HG02884 (cell line): ENCODE measurements around the gene TBCD.

Experiments used
- ATAC-seq: cut with Tn5 transposase; IDR thresholded peaks from one replicate; pipeline ENCODE4 v1.9.1; 2021; ENCODE audit warnings: mild to moderate bottlenecking, moderate library complexity; ENCODE audit not compliant: unreplicated experiment

TBCD gene

DNA sequence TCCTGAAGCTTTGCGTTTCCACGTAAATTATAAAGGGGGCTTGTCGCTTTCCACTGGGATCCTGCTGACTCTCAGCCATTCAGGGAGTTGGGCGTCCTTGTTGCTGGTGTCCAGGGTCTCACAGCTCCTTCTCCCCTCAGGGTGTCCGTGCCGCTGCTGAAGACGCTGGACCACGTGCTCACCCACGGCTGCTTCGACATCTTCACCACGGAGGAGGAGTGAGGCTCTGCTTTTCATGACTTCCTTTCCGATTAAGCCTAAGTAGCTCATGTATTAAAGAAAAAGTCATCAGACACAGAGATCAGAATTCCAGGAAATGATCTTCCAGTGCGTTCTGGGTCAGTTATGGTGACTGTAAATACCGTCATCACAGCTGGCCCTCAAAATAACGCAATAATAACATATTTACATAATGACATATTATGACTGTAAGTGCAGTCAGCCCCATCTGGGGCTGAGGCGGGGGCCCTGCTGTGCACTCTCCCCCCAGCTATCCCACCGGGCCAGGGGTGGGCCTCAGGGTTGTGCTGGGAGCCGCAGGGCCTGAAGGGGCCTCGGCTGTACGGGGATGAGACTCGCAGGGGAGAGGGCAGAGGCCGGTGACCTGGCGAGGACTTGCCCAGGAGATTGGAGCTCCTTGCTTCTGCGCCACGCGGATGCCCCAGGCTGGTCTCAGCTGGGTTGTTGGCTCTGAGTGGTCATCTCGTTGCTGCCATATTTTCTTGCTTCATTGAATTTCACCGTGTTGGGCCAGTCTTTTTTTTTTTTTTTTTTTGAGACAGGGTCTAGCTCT, 180.8 kb downstream of the TBCD start:
- ATAC-seq: no peak

DNA sequence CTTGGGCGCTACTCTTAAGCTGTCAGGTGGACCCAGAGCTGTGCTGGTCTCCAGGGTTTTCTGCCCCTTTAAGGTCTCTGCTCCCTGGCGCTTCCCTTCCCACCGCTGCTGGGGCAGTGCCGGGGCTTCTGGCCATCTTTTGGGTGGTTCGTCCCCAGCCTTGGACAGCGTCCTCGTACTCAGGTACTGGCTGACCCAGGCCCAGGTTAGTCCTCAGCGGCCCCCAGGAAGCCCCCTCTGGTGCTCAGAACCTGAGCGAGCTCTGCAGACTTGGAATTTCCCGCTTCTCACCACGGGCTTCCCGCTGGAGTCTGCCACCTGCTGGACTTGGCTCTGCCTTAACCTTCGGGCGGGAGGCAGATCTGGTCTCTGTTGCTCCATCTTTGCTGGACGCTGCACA, 182.0 kb downstream of the TBCD start:
- no peak for ATAC-seq

DNA sequence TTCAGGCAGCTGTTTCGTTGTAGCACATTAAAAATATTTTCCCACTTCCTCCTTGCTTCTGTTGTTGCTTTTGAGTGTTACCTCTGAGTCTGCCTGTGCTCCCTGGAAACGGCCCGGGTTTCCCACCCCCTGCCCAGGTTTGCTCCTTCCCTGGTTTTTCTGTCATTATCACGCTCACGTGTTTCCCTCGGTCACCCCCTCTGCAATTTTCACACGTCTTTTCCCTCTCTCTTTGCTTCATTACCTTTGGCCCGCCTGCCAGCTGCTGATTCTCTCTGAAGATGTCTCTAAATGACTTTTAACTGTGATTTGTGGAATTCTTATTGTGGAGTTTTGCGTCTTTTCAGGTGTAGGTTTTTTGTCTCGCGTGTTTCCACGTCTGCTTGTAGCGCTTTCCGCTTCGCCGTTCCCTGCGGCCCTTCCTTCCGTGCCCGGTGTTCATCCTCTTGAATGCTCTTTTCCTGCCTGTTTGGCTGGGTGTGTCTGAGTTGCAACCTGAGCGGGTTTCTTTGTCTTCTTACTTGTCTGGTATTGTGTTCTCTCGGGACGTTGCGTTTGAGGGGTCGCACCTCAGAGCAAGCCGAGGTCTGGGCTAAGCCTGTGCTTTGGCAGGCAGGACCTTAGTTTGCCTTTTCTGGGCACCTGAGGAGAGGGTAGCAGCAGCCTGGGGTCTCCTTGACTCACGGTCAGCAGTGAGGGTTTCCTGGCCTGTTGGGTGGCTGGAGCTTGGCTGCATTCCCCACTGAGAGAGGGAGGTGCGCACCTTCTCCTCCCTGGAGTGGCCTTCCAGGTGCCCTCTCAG, 184.3 kb downstream of the TBCD start:
- ATAC-seq: no peak

DNA sequence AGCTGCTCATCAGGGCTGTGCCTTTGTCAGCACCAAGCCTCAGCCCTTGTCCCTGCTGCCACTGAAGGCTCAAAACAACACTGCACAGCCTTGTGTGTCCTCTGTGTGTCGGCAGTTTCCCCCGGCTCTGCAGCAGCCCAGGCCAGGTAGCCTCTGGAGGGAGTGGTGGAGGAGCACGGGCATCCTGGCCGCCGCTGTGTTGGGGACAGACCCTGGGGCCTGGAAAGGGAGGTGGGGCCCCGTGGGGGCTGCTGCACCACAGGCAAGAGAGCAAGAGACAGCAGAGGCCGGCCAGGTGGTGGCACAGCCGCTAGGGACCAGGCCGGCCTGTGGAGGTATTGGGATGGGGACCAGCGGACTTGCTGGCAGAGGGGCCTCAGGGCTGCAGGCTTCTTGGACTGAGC, 184.9 kb downstream of the TBCD start:
- ATAC-seq: no peak

DNA sequence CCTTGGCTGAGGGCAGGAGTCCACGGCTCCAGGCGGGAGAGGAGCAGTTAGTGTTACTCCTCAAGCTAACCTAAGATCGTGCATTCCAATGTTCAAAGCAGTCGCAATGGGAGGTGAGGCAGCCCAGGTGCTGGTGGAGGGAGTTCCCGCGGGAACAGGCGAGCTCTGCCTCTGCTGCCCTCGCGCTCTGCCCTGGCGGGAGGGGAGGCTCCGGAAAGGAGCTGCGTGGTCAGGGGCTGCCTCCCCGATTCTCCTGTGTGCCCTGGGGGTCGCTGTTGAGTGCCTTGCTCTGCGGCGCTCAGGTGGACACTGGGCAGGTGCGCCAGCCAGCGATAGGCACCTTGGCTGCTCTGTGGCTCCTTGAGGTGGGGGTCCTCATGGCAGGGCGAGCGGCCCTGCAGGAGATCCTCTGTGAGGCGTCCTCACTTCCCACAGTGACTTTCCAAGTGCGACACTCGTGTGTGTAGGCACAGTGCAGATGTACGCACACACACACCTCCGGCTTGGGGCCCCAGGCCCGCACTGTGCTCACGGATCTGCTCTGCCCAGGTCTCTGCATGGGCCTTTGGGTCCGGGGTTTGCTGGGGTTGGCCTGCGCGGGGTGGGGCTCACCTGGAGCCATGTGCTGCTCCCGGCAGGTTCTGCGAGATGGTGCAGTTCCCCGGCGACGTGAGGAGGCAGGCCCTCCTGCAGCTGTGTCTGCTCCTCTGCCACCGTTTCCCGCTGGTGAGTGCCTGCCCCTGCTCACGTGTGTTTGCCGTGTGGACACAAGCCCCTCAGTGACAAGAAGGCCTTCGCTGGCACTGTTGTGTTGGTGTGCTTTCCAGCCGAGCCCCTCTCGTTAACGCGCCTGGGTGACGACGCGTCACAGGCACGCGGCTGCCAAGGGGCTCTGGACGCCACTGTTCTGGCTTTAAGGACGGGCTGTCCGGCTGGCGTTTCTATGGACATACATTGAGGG, 185.8 kb downstream of the TBCD start:
- no peak for ATAC-seq

DNA sequence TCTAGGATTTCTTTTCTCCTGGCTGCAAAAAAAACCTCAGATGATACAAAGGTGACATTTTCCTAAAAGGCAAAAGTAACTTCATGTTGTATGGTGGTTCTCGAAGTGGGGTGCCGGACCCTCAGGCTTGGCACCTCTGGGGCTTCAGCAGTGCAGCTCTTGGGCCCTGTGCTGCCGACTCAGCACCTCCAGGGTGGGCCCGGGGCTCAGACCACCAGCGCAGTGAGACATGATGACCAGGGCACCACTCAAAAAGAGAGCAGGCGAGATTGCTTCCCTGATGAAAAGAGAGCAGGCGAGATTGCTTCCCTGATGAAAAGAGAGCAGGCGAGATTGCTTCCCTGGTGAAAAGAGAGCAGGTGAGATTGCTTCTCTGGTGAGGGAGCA, 186.6 kb downstream of the TBCD start:
- no peak for ATAC-seq

DNA sequence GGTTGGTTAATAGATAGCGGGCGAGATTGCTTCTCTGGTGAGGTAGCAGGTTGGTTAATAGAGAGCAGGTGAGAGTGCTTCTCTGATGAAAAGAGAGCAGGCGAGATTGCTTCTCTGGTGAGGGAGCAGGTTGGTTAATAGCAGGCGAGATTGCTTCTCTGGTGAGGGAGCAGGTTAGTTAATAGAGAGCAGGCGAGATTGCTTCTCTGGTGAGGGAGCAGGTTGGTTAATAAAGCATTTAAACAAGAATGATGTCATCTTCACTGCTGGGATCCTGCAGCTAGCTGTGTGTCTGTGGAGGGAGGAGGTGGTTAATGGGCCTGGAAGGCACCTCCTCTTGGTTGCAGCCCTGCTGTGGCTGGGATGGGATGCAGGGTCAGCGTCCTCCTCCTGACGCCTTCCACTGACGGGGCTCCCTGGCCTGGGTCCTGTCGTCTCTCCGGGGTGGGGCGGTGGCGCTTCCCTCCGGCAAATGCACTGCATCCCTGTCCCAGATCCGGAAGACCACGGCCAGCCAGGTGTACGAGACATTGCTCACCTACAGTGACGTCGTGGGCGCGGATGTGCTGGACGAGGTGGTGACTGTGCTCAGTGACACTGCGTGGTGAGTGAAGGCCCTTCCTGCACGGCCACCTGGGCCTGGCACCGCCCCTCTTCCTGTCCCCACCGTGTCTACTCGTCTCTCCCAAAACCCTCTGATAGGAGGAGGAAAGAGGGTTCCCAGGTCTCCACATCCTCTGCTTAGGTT, 187.2 kb downstream of the TBCD start:
- ATAC-seq: no peak

DNA sequence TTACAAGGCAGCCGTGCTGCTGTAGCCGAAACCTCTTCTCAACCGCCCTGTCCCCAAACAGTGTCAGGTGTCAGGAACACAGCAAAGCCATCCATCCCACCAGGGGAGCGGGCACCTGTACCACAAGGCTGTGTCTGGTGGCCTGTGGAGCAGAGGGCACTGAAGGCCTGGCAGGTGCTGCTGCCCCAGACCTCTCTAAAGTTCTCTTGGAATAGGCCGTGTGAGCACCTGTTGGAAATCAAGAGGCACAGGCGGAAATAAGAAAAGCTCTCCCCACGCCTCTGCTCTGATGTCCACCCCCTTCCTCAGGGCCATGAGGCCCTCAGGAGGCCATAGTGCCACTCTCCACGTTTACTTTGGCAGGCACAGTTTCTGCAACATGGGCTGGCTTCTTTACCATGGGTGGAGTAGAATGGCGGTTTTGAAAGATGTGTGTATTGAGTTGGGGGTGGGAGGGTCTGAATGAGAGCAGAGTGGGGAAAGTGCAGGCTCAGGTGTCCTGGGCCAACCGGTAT, 187.8 kb downstream of the TBCD start:
- ATAC-seq: no peak

DNA sequence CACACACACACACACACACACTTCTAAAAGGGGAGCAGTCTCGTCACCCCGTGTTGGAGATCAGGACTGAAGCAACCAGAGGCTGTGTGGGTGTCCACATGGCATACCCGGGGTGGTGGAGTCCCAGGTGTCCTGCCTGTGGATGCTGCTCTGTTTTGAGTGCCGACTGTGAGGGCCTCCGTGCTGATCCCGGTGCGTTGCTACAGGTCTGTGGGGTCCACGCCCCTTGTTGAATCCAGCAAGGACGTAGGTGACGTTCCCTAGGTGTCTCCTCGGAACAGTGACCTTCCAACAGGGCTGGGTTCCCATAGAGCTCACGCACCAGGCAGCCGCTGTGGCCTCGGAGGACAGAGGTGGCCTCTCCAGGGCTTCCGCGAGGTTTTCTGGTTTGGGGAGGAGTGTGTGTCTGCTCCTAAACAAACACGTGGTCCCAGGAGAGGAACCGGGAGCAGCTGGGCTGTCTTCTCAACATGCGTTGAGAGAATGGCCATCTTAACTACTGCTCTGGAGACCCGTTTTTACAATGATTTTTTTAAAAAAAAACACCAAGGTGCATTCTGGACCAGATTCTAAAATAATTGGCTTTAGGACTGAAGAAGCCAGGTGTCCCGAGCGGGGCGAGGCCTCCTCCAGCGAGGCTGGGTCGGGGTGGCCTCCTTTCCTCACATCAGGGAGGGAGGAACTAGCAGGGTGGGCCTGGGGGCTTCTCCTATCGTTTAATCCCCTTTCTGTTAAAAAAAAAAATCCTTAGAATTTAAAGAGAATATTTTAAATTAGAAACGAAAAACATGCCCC, 188.6 kb downstream of the TBCD start:
- ATAC-seq: no peak

DNA sequence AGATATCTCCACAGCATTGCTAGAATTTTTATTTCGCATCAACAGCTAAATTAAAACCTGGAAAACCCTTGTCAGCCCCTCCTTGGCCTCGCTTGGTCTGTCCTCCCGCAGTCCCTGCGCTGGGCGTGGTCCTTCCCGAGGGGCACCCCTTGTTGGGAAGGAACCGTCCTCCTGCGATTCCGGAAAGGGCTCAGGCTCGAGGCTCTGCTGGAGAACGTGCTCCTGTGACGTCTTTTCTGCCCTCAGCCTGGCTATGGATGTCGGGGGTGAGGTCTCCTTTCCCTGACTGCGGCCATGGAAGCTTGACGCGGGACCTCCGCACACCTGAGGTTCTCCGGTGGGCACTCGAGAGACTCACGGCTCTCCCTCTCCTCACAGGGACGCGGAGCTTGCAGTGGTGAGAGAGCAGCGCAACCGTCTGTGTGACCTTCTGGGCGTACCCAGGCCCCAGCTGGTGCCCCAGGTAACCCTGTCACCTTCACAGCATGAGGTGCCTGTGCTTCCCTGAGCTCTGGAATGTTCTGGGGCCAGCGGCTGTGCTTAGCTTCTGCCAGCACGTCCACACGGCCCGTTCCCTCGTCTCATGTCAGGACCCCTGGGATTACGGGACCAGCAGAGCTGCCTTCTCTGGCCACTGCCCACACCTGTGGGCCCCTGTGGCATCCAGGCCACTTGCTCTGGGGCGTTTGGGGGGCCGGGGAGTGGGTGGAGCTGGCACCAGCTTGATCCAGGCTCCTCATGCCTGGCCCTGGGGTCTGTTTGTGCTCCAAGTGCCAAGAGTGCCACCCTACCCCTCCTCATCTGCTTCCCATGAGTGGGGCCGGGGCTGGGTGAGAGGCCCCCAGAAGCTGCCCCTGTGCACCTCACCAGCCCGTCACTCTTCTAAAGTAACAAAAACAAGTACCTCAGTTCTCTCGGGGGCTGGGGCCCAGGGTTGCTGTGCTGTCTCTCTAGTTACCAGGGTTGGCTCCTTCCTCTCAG, 189.4 kb downstream of the TBCD start:
- no peak for ATAC-seq

DNA sequence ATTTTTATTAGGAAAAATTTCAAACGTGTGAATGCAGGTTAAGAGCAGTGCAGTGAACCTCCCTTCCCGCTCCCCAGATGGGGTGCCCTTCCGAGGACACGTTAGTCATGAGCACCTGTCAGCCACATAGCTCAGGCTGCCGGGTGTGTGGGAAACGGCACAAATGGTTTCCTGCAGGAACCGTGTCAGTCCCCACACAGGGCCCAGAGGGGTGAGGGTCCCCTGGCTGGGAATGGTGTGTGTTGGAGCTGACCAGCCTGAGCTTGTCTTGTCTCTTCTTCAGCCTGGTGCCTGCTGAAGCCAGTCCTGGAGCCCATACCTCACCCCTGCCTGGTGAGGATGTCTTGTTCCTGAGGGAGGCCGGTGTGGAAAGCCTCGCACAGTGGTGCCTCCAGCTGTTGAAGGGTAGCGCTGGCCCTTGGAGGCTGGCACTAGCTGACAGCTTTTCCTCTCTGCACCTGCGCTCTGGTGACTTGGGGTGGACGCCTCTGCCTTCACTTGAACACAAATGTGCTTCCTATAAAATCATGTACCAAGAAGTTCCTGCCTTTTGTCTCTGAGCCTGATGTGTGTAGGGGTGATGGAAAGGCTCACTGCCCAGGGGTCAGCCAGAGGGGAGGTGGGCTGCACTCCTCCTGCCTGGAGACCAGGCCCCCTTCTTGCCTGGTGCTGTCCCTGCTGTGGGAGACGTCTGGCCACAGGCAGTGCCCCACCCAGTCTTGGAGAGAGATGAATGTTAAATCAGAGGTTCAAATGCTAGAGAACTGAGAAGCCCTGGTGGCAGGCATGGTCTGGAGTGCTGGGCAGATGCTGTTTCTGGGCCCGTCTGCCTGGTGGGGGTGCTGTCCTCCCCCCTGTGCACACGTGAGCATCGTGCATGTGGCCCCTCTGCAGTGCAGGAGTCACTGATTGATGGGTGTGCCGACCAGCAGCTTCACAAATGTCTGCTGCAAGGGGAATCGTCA, 190.6 kb downstream of the TBCD start:
- no peak for ATAC-seq

DNA sequence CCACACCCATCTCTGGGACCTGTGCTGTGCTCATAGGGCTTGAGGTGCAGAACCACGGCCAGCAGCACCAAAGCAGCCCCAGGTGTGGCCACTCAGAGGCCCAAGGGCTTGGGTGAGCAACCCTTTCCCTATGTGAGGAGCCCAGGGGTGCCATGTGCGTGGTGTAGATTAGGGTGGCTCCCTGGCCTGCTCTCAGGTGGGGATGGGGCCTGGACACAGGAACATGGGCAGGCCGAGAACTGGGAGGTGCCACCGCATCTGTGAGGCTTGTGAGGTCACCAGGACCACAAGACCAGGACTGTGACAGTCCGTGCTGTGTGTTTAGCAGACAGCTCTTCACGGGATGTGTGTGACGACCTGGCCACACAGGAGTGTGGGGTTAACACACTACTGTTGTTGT, 191.5 kb downstream of the TBCD start:
- ATAC-seq: no peak

DNA sequence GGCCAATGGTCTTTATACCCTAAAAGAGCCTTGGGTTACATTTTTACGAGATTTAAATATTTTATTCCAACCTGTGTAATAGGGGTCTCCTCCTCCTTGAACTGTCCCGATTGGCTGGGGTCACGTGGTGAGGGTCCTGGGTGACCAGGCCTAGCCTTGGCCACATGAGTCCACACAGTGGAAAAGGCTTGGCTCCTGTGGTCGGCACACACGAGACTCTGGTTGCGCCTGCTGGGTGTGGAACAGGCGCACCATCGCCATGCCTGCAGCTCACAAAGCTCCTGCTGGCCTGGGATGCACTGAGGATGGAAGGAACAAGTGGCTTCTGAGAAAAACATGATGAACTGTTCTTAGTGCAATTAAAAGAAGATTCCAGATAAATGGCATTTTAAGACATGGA, 191.9 kb downstream of the TBCD start:
- no peak for ATAC-seq

DNA sequence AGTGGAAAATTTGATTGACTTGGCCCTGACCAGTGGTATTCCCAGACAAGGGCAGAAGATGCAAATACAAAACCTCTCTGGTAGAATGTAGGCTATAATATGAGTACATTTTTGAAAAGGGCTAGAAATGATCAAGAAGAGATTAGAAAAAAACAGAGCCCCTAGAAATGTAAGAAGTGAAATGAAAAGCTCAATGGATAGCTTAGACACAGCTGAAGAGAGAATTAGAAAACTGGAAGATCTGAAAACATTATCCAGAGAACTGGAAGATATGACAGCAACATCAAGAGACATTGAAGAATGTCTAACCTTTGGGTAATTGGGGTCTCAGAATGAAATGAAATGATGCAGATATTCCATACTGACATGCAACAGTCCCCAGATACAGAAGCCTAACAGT, 193.1 kb downstream of the TBCD start:
- no peak for ATAC-seq

DNA sequence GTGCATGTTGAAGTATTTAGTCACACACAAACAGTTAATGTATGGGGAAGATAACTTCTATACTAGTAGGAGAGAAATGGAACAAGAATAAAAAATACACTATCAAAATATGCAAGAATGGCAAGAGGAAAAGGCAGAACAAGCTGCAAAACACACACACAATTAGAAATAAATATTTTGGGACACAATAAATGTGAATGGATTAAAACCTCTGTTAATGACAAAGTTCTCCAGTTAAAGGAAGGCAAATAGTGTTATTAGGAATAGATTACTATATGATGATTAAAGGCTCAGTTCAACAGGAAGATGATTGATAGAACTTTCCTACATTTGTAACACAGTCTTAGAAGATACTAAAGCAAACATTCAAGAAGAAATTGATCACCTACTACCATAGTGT, 194.2 kb downstream of the TBCD start:
- no peak for ATAC-seq

DNA sequence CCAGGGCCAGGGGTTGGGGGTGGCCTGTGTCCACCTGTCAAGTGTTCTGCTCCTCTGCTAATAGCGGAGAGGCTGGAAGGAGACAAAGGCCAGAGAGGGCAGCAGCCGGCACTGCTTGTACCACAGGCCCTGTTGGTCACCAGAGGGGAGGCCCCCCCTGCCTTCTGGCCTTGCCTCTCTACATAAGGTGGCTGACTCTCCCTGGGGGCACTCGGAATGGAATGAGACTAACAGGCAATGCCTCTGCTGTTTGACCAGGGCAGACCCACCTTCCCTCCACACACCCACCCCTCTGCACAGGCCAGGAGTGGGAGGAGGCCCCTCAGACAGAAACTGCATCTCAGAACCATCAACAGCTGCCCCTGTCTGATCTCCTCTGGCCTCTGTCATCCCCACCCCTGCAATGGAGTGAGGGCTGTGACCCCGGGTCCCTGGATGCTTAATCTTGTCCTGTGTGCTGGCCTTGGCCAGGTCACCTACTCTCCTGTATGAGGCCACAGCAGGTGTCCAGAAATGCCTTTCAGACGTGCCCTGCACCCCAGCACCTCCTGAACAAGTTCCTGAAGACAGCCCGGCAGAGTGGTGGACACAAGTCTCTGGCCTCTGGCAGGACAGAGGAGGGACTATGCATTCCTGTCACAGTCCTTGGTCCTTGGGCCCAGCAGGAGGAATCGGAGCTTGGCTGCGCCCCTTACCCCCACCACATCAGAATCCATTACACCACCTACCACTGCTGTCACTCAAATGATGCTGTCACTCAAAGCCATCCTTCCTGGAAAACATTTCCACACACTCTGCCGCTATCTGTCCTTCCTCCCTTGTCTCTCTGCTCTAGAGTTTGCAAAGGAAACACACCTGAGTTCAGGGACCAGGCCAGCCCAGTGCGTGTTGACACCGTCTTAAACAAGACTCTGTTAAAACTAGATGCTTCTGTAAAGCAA, 195.5 kb downstream of the TBCD start:
- ATAC-seq: no peak
